CD14-positive monocyte (primary cell): ENCODE data around the gene LAMB2. TPM values are rescaled to one million over a fixed set of nuclear protein-coding genes. Genes with fewer than 3 reads are reported as not detected.
A peak's percentile ranks its signal among the peaks of the same experiment; 100 is the strongest.

Experiments used
- DNase-seq, 3 donors: peaks; one replicate each; pipeline ENCODE4 v3.0.0-alpha.2; 2011 to 2022
- H2AFZ ChIP-seq: 2 replicates; pipeline ENCODE4 v1.6.0; 2012; ENCODE audit warnings: mild to moderate bottlenecking, low read depth, low read length, inconsistent platforms; ENCODE audit not compliant: insufficient read depth, poor library complexity, severe bottlenecking
- H3K27ac ChIP-seq, 2 donors: 1 replicate in 1 of 2; 2 replicates in 1 of 2; pipeline ENCODE4 v1.5.1; 2012 to 2013; ENCODE audit warnings: low read length in 2 of 2, control low read depth in 1 of 2, inconsistent platforms in 1 of 2, low read depth in 1 of 2, mild to moderate bottlenecking in 1 of 2
- H3K27me3 ChIP-seq, 2 donors: one replicate each; pipeline versions ENCODE4 v1.6.0 to v1.6.1; 2011 to 2013; ENCODE audit warnings: low read length in 2 of 2; ENCODE audit not compliant: control insufficient read depth in 2 of 2, insufficient read depth in 2 of 2
- H3K36me3 ChIP-seq, 2 donors: replicated peaks in 1 of 2; 1 replicate in 1 of 2; 2 replicates in 1 of 2; pipeline versions ENCODE4 v1.5.1 to v1.6.1; 2012 to 2013; ENCODE audit warnings: low read length in 2 of 2, control low read depth in 1 of 2, inconsistent platforms in 1 of 2, mild to moderate bottlenecking in 1 of 2; ENCODE audit not compliant: insufficient read depth in 2 of 2, control insufficient read depth in 1 of 2
- H3K4me1 ChIP-seq, 2 donors: 1 replicate in 1 of 2; 2 replicates in 1 of 2; pipeline versions ENCODE4 v1.5.1 to v1.6.1; 2012 to 2013; ENCODE audit warnings: low read length in 2 of 2, control low read depth in 1 of 2, inconsistent platforms in 1 of 2, mild to moderate bottlenecking in 1 of 2, moderate library complexity in 1 of 2; ENCODE audit not compliant: insufficient read depth in 2 of 2, control insufficient read depth in 1 of 2
- H3K4me2 ChIP-seq: replicated peaks from 2 replicates; pipeline ENCODE3; 2012; ENCODE audit warnings: low read length, moderate library complexity, mild to moderate bottlenecking; ENCODE audit not compliant: poor library complexity, severe bottlenecking; ENCODE audit errors: extremely low read depth
- H3K4me3 ChIP-seq, 3 experiments: fragments of 200-600 bp in 1 of 3; sonication (generic) in 1 of 3; replicated peaks in 1 of 3; 1 replicate in 2 of 3; 2 replicates in 1 of 3; pipeline ENCODE4 v1.5.1; 2011 to 2013; ENCODE audit warnings: low read length in 3 of 3, mild to moderate bottlenecking in 3 of 3, control low read depth in 2 of 3, low read depth in 2 of 3, inconsistent platforms in 1 of 3, moderate library complexity in 1 of 3
- H3K79me2 ChIP-seq: 2 replicates; pipeline ENCODE4 v1.6.0; 2012; ENCODE audit warnings: mild to moderate bottlenecking, control low read depth, inconsistent platforms, low read length, moderate library complexity; ENCODE audit not compliant: insufficient read depth
- H3K9ac ChIP-seq: 2 replicates; pipeline ENCODE4 v1.6.0; 2017; ENCODE audit warnings: low read length, mild to moderate bottlenecking; ENCODE audit not compliant: insufficient read depth, poor library complexity, severe bottlenecking
- H3K9me3 ChIP-seq, 2 donors: replicated peaks in 1 of 2; 1 replicate in 1 of 2; 2 replicates in 1 of 2; pipeline versions ENCODE4 v1.5.1 to v1.6.1; 2012 to 2013; ENCODE audit warnings: low read length in 2 of 2, control low read depth in 1 of 2; ENCODE audit not compliant: control insufficient read depth in 1 of 2, insufficient read depth in 1 of 2
- H4K20me1 ChIP-seq: 2 replicates; pipeline ENCODE4 v1.6.0; 2012; ENCODE audit warnings: mild to moderate bottlenecking, low read length, control low read depth, moderate library complexity; ENCODE audit not compliant: insufficient read depth
- H3K27ac Mint-ChIP-seq, 7 donors: one replicate each; pipeline ENCODE4 v1.8.0; 2020; ENCODE audit warnings: mild to moderate bottlenecking in 7 of 7, mixed read lengths in 7 of 7, moderate library complexity in 6 of 7, inconsistent platforms in 2 of 7
- H3K27me3 Mint-ChIP-seq, 3 donors: one replicate each; pipeline ENCODE4 v1.8.0; 2021 to 2022; ENCODE audit warnings: low read depth in 3 of 3, mild to moderate bottlenecking in 3 of 3, mixed read lengths in 3 of 3, moderate library complexity in 3 of 3, inconsistent platforms in 1 of 3
- H3K36me3 Mint-ChIP-seq, 2 donors: one replicate each; pipeline ENCODE4 v1.8.0; 2020; ENCODE audit warnings: mixed read lengths in 2 of 2, inconsistent platforms in 1 of 2, mild to moderate bottlenecking in 1 of 2
- H3K4me1 Mint-ChIP-seq: one replicate; pipeline ENCODE4 v1.8.0; 2020; ENCODE audit warnings: mild to moderate bottlenecking, mixed read lengths
- H3K4me3 Mint-ChIP-seq, 2 donors: one replicate each; pipeline ENCODE4 v1.8.0; 2020; ENCODE audit warnings: mild to moderate bottlenecking in 2 of 2, mixed read lengths in 2 of 2, moderate library complexity in 1 of 2
- H3K9me3 Mint-ChIP-seq, 7 donors: one replicate each; pipeline ENCODE4 v1.8.0; 2020 to 2022; ENCODE audit warnings: mixed read lengths in 7 of 7, mild to moderate bottlenecking in 6 of 7, moderate library complexity in 6 of 7, inconsistent platforms in 2 of 7
- CTCF ChIP-seq: fragments of 200-600 bp; IDR thresholded peaks from one replicate; pipeline ENCODE4 v1.8.0; 2022; ENCODE audit warnings: antibody characterized with exemption, mild to moderate bottlenecking
- WGBS: methylation state at CpG from one replicate; pipeline ENCODE4 v1.1.5; 2013; ENCODE audit warnings: missing lambda C conversion rate; ENCODE audit not compliant: insufficient coverage; 5-methylcytosine and 5-hydroxymethylcytosine counted together
- intact Hi-C, 2 donors: fragments of 100-400 bp; cut with micrococcal nuclease; formaldehyde crosslinking; loops; one replicate each; pipeline versions ENCODE4 v1.15.0 to v1.15.1; 2023
- polyA plus RNA-seq, 3 donors: library from polyadenylated mRNA; depleted of rRNA in 1 of 3; unstranded in 2 of 3; stranded (reverse) in 1 of 3; fragments of 300-500 nt in 2 of 3; fragments of >200 nt in 1 of 3; fragmentation: Illumina TruSeq in 2 of 3; gene quantifications; 1 replicate in 2 of 3; 2 replicates in 1 of 3; pipeline ENCODE4 v1.2.3, GENCODE V29; 2012 to 2021

The LAMB2 gene
- polyA plus RNA-seq, 3 donors: 4.0 to 59.3 (median 7.6) TPM

GRCh38 chr3:49079270-49079669 lies 53.6 kb downstream of the LAMB2 start:
- Histone ChIP-seq H3K27ac (no peak overlapping the region), H3K27me3 (no peaks in the 10 kb centered on the region), H3K9me3 (no peaks in the 10 kb centered on the region), H4K20me1 (peaks cover 84% of the 10 kb centered on the region), H3K4me2 (no peak overlapping the region), H3K79me2 (peaks cover 81% of the 10 kb centered on the region), H2AFZ (no peak overlapping the region), H3K4me3 (no peak overlapping the region), H3K36me3 (peaks cover 40 to 67% of the 10 kb centered on the region in 2 donors), H3K4me1 (no peaks in the 10 kb centered on the region), H3K9ac (no peak overlapping the region)
- Mint-ChIP-seq H3K4me1 (no peaks in the 10 kb centered on the region), H3K9me3 (no peaks in the 10 kb centered on the region), H3K36me3 (peaks cover 33 to 54% of the 10 kb centered on the region in 2 donors), H3K27ac (no peak overlapping the region), H3K27me3 (no peaks in the 10 kb centered on the region), H3K4me3 (no peak overlapping the region)
- intact Hi-C loops: no loop called here
- TF ChIP-seq CTCF: no peak
- no peak for DNase-seq
- 100% methylated on average over 1 of the region's 2 CpGs for WGBS

DNA sequence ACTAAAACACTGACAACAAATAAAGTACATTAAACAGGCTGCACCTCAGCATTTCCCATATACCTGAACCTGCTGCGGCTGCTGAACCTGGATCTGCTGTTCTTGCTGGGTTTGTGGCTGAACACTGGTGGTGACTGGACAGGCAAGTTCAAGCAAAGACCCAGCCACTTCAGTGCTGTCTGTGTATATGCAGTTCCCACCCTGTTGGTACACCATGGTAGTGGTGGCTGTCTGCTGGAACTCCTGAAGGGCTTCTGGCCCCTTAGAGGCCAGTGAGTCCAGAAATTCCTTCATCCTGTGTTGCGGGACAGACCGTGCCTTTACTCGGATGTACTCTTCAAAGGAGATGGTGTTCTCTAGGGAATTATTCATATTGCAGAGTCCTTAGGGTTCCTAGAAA lies 56.2 kb downstream of the LAMB2 start:
- WGBS: 100% methylated on average over 1 of the region's 4 CpGs
- TF ChIP-seq CTCF: no peak
- intact Hi-C loops: no loop called here
- peaks cover 75% of the 10 kb centered on the region for H3K79me2 ChIP-seq
- Mint-ChIP-seq H3K4me1 (no peaks in the 10 kb centered on the region), H3K27ac (peak overlapping the region in 1 of 7 donors; percentile 55), H3K9me3 (no peaks in the 10 kb centered on the region), H3K4me3 (no peak overlapping the region), H3K27me3 (no peaks in the 10 kb centered on the region), H3K36me3 (peaks cover 57 to 74% of the 10 kb centered on the region in 2 donors)
- H2AFZ ChIP-seq: no peak overlapping the region
- no peak overlapping the region for H3K4me2 ChIP-seq
- H3K36me3 ChIP-seq: peaks cover 64 to 85% of the 10 kb centered on the region in 2 donors
- H3K9me3 ChIP-seq: no peaks in the 10 kb centered on the region
- no peak overlapping the region for H3K4me3 ChIP-seq
- no peak overlapping the region for H3K9ac ChIP-seq
- no peaks in the 10 kb centered on the region for H3K27me3 ChIP-seq
- peaks cover 73% of the 10 kb centered on the region for H4K20me1 ChIP-seq
- H3K27ac ChIP-seq: no peak overlapping the region
- H3K4me1 ChIP-seq: no peaks in the 10 kb centered on the region
- no peak for DNase-seq
